K562 (cell line): ENCODE measurements around the gene COL15A1. TPM values are rescaled to one million over a fixed set of nuclear protein-coding genes. Genes with fewer than 3 reads are reported as not detected.

Source experiments
- ATAC-seq: fragments of 200-7000 bp; cut with Tn5 transposase; 3 replicates; pipeline ENCODE4 v1.9.1; 2020; ENCODE audit warnings: moderate library complexity
- BruUV-seq: library from RNA; stranded (reverse); fragments of 400-500 nt; replicated peaks from 2 replicates; lab custom pipeline; 2021; lab: Mats Ljungman, UMichigan
- CTCF ChIA-PET: fragments of 300-600 bp; formaldehyde crosslinking; extraction: SDS; loops from one replicate; lab custom pipeline; 2021; ENCODE audit warnings: low intra/inter-chr PET ratio; lab: Yijun Ruan, JAX
- POLR2A ChIA-PET: fragments of 300-600, 350-650 bp; sonication (Branson Sonifier 250); formaldehyde crosslinking; extraction: SDS; loops from one replicate; lab custom pipeline; 2021; ENCODE audit warnings: antibody characterized with exemption, inconsistent platforms; lab: Yijun Ruan, JAX
- DNase-seq, 4 experiments: peaks; one replicate each; pipeline versions ENCODE4 v3.0.0 to v3.0.0-alpha.2; 2011 to 2018; ENCODE audit warnings: low spot score in 3 of 4, mixed read lengths in 3 of 4; ENCODE audit errors: extremely low read depth in 1 of 4
- FAIRE-seq: peaks from 2 replicates; lab custom pipeline; 2011; peaks lifted over from hg19 to GRCh38; lab: Jason Lieb, UNC
- H2AFZ ChIP-seq: 2 replicates; pipeline ENCODE4 v1.6.0; 2011; ENCODE audit warnings: low read depth, low read length, control low read depth, inconsistent platforms
- H3K27ac ChIP-seq: fragments of 200-600 bp; 3 replicates; pipeline ENCODE4 v1.8.0; 2011; ENCODE audit warnings: low read depth, mild to moderate bottlenecking, control low read depth, inconsistent platforms, low read length, moderate library complexity, mixed read lengths; ENCODE audit errors: extremely low read depth
- H3K27me3 ChIP-seq, 2 experiments: fragments of 300-600 bp in 1 of 2; 2 replicates in 1 of 2; 3 replicates in 1 of 2; pipeline versions ENCODE4 v1.6.0 to v1.8.0; 2011; ENCODE audit warnings: inconsistent platforms in 2 of 2, low read length in 2 of 2, mild to moderate bottlenecking in 1 of 2, mixed read lengths in 1 of 2, moderate library complexity in 1 of 2; ENCODE audit not compliant: control insufficient read depth in 2 of 2, insufficient read depth in 2 of 2
- H3K36me3 ChIP-seq: fragments of 300-600 bp; 3 replicates; pipeline ENCODE4 v1.8.0; 2011; ENCODE audit warnings: mild to moderate bottlenecking, low read length, inconsistent platforms; ENCODE audit not compliant: control insufficient read depth, insufficient read depth
- H3K4me1 ChIP-seq, 2 experiments: fragments of 200-600 bp in 1 of 2; replicated peaks in 1 of 2; 2 replicates in 1 of 2; 3 replicates in 1 of 2; pipeline versions ENCODE4 v1.5.1 to v1.8.0; 2011; ENCODE audit warnings: inconsistent platforms in 2 of 2, low read length in 2 of 2, mild to moderate bottlenecking in 1 of 2, mixed read lengths in 1 of 2, moderate library complexity in 1 of 2; ENCODE audit not compliant: control insufficient read depth in 2 of 2, insufficient read depth in 2 of 2
- H3K4me2 ChIP-seq: 2 replicates; pipeline ENCODE4 v1.6.1; 2011; ENCODE audit warnings: low read length, control low read depth, inconsistent platforms, mixed read lengths; ENCODE audit not compliant: insufficient read depth
- H3K4me3 ChIP-seq: fragments of 200-600 bp; sonication (generic), shearing (Covaris generic); 2 replicates; pipeline ENCODE4 v1.5.1; 2016; ENCODE audit warnings: control low read depth, inconsistent platforms
- H3K79me2 ChIP-seq: fragments of 200-600 bp; 3 replicates; pipeline ENCODE4 v1.8.0; 2011; ENCODE audit warnings: low read length, inconsistent platforms; ENCODE audit not compliant: control insufficient read depth, insufficient read depth
- H3K9ac ChIP-seq, 2 experiments: 2 replicates each; pipeline versions ENCODE4 v1.6.0 to v1.6.1; 2011; ENCODE audit warnings: low read depth in 2 of 2, low read length in 2 of 2, control low read depth in 1 of 2, inconsistent platforms in 1 of 2, mild to moderate bottlenecking in 1 of 2, mixed read lengths in 1 of 2; ENCODE audit not compliant: insufficient read depth in 1 of 2
- H3K9me1 ChIP-seq: one replicate; pipeline ENCODE4 v1.6.0; 2011; ENCODE audit warnings: inconsistent platforms, mild to moderate bottlenecking, low read length, moderate library complexity; ENCODE audit not compliant: control insufficient read depth, insufficient read depth
- H3K9me3 ChIP-seq: replicated peaks from 2 replicates; pipeline ENCODE4 v1.5.1; 2011; ENCODE audit warnings: low read depth, low read length, inconsistent platforms; ENCODE audit not compliant: control insufficient read depth, insufficient read depth
- H4K20me1 ChIP-seq: replicated peaks from 2 replicates; pipeline ENCODE4 v1.6.1; 2011; ENCODE audit warnings: low read length, inconsistent platforms, mixed read lengths; ENCODE audit not compliant: control insufficient read depth, insufficient read depth
- EP400 ChIP-seq: fragments of 450-650 bp; IDR thresholded peaks from 2 replicates; pipeline ENCODE4 v1.6.1; 2017; ENCODE audit warnings: antibody characterized with exemption, mild to moderate bottlenecking, moderate library complexity
- ESRRB ChIP-seq: fragments of 250-450 bp; sonication (Bioruptor Pico); IDR thresholded peaks from 2 replicates; pipeline ENCODE4 v1.5.0; 2020; ENCODE audit warnings: mild to moderate bottlenecking, moderate library complexity, borderline replicate concordance
- FOXJ3 ChIP-seq: sonication (generic); formaldehyde crosslinking; IDR thresholded peaks from 2 replicates; pipeline ENCODE4 v1.4.0; 2020; ENCODE audit warnings: mild to moderate bottlenecking, missing genetic modification reagents
- GABPA ChIP-seq: fragments of 200-800 bp; sonication (Bioruptor generic); conservative IDR thresholded peaks from 2 replicates; pipeline ENCODE4 v1.6.1; 2016; ENCODE audit warnings: low read depth, missing genetic modification characterization, missing compliant biosample characterization
- HNRNPK ChIP-seq: fragments of 200-400 bp; formaldehyde crosslinking; IDR thresholded peaks from one replicate; pipeline ENCODE4 v1.6.1; 2018; ENCODE audit warnings: mild to moderate bottlenecking, low read depth, low read length; ENCODE audit not compliant: poor library complexity, severe bottlenecking
- MECOM ChIP-seq: fragments of 250-450 bp; sonication (Bioruptor Pico); IDR thresholded peaks from 2 replicates; pipeline ENCODE4 v1.8.0; 2022; ENCODE audit warnings: inconsistent platforms
- PHB2 ChIP-seq: fragments of 450-650 bp; IDR thresholded peaks from 2 replicates; pipeline ENCODE4 v1.6.1; 2017; ENCODE audit warnings: low read depth
- SIN3A ChIP-seq, 2 experiments: fragments of 150-350 bp in 1 of 2; IDR thresholded peaks; 2 replicates each; pipeline ENCODE4 v1.6.1; 2011 to 2016; ENCODE audit warnings: borderline replicate concordance in 2 of 2, low read depth in 2 of 2, low read length in 2 of 2, mild to moderate bottlenecking in 2 of 2, moderate library complexity in 2 of 2; ENCODE audit not compliant: control insufficient read depth in 1 of 2
- TOE1 ChIP-seq, 2 experiments: fragments of 450-650 bp in 1 of 2; sonication (generic) in 1 of 2; formaldehyde crosslinking in 1 of 2; IDR thresholded peaks; 2 replicates each; pipeline versions ENCODE4 v1.7.1 to v1.8.0; 2016 to 2022; ENCODE audit warnings: borderline replicate concordance in 2 of 2, mild to moderate bottlenecking in 2 of 2, antibody characterized with exemption in 1 of 2, inconsistent platforms in 1 of 2, low read depth in 1 of 2, missing genetic modification reagents in 1 of 2, moderate library complexity in 1 of 2
- ZBTB7A ChIP-seq: IDR thresholded peaks from 2 replicates; pipeline ENCODE4 v1.6.1; 2011; ENCODE audit warnings: low read depth, mild to moderate bottlenecking, low read length, moderate library complexity, borderline replicate concordance; ENCODE audit not compliant: control insufficient read depth
- ZNF766 ChIP-seq: fragments of 200-800 bp; sonication (Bioruptor generic); conservative IDR thresholded peaks from 2 replicates; pipeline ENCODE4 v1.6.1; 2016; ENCODE audit warnings: missing genetic modification characterization, missing compliant biosample characterization
- WGBS: fragments of 100-300 bp; shearing (Covaris generic); methylation state at CpG from one replicate; pipeline ENCODE4 v1.1.6; 2016; ENCODE audit warnings: low coverage, mixed read lengths; ENCODE audit not compliant: insufficient coverage; ENCODE audit errors: missing lambda C conversion rate; 5-methylcytosine and 5-hydroxymethylcytosine counted together
- in situ Hi-C: fragments of 300-500 bp; cut with MboI; formaldehyde crosslinking; loops from 4 replicates; pipeline ENCODE4 v1.15.0; 2018; ENCODE audit warnings: inconsistent platforms, mixed read lengths
- intact Hi-C: fragments of 100-400 bp; cut with micrococcal nuclease; formaldehyde crosslinking; loops from 2 replicates; pipeline ENCODE4 v1.14.2; 2022
- polyA plus RNA-seq, 8 experiments: library from polyadenylated mRNA; depleted of rRNA in 4 of 8; stranded (reverse) in 5 of 8; unstranded in 3 of 8; fragments of >200 nt; fragmentation: Nextera tagmentation in 2 of 8; fragmentation: Illumina TruSeq in 1 of 8; extraction: Ambion mirVana in 2 of 8; extraction: Trizol in 1 of 8; gene quantifications; 2 replicates each; pipeline versions ENCODE4 v1.2.1 to v1.2.3, GENCODE V29; 2011 to 2014; ENCODE audit warnings: inconsistent platforms in 1 of 8, missing spikeins in 1 of 8
- total RNA-seq, 7 experiments: library from RNA; depleted of rRNA in 6 of 7; stranded (reverse); fragments of >200 nt in 6 of 7; fragmentation: Illumina TruSeq in 2 of 7; extraction: Trizol in 2 of 7; gene quantifications; 2 replicates each; pipeline versions ENCODE4 v1.2.1 to v1.2.3, GENCODE V29; 2011 to 2021; ENCODE audit warnings: low replicate concordance in 1 of 7

COL15A1 gene
- total and polyA plus RNA-seq, 9 of the 15 experiments (the other 6 are each of a cell fraction or from before 2014, with no cell fraction given): 0.46 to 5.1 (median 2.6) TPM

DNA sequence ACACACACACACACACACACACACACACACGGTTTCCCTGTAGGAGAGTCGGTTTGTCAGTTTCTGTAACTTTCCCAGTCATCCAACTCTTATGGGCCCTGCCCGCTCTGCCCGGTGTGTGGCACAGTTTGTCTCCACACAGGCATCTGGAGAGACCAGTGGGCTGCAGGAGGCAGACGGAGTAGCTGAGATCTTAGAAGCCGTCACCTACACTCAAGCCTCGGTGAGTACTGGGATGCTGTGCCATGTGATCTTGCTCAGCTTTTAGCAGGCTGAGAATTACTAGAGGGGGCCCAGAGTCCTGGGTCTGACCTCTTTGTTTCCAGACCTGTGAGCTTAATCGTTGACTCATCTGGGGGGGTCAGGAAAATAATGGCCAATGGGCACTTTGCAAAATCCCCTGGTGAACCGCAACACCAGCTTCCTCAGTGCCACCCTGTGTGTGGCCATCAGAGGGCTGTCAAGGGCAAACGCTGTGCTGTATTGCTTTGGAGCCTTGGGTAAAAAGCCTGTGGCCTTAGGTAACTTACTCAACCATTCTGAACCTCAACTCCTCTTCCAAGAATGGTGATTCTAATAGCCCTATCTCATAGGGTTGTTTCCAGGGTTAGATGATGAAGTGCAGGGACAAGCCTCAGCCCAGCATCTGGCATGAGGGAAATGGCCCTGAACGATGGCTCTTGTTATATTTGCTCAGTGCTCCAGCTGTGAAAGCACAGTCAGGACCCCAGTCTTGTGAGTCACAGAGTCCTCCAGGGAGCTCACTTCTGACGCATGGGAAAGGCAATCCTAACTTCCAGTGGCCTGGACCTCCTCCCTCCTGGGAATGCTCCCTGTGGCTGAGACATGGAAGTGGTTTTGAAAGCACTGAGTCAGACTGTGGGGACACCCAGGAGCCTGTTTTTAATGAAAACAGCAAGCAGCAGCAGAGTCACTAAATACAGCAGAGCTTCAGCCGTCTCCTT, 45.6 kb downstream of the COL15A1 start (continued):
- no peak for TF ChIP-seq MECOM (CRISPR knock-in tag)
- TF ChIP-seq, all 486 proteins: peak for 0

DNA sequence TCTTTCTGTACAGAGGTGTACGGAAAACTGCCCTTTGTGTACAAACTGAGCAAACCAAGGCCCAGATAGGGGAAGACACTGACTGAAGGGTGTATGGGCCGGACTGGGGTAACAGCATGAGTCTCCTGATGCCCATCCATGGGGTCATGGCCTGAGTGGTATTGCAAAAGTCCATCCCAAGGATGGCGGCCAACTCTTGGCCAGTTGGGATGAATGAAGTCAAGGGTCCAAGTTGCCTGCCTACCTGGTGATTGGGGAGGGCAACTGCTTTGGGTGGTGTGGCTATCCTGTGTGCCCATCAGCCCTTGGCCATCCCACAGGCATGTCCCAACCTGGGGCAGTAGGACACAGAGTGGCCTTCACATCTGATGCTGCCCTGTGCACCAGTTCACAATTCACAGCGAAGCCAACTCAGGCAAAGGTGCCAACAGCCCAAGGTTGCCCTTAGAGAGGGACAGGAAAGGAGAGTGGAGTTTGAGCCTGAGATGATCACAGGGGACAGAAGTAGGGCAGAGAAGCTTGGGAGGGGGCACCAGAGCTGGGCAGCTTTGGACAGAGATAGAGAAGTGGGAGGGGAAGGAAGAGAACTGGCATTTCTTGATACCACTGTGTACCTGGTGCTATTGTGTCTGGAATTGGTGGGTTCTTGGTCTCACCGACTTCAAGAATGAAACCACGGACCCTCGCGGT, 46.6 kb downstream of the COL15A1 start:
- no peak for FAIRE-seq
- no peak overlapping the region for H3K4me3 ChIP-seq
- CTCF ChIA-PET: no interaction called here
- ATAC-seq: no peak
- no peak for TF ChIP-seq FOXJ3 (CRISPR knock-in tag)
- no peak for TF ChIP-seq GABPA (tag)
- no peak for TF ChIP-seq TOE1 (IDR thresholded peaks at IDR 0.05; ENCODE audit: borderline replicate concordance)
- no peak for TF ChIP-seq TOE1 (CRISPR knock-in tag; IDR thresholded peaks at IDR 0.05; ENCODE audit: borderline replicate concordance, low read depth)
- no peak for TF ChIP-seq HNRNPK
- TF ChIP-seq ZBTB7A: no peak
- TF ChIP-seq ZNF766 (CRISPR knock-in tag): no peak
- no peak for TF ChIP-seq ESRRB
- no peak for TF ChIP-seq EP400
- no peak for TF ChIP-seq SIN3A (IDR thresholded peaks at IDR 0.05; ENCODE audit: borderline replicate concordance in 2 of 2, control insufficient read depth in 1 of 2, low read depth in 2 of 2, low read length in 2 of 2)
- TF ChIP-seq PHB2: no peak
- TF ChIP-seq, all 486 proteins: peak for 0
- DNase-seq: no peak
- Histone ChIP-seq H3K9me1 (no peaks in the 10 kb centered on the region), H3K4me1 (peaks cover 0 to 10% of the 10 kb centered on the region in 2 experiments; a peak in 1 of 5 replicates), H3K27ac (no peak overlapping the region), H3K9me3 (no peaks in the 10 kb centered on the region; the same call in 1 of the 2 replicates), H3K4me2 (no peak overlapping the region), H3K36me3 (no peaks in the 10 kb centered on the region), H3K27me3 (0 out of 5 replicates have a peak, but pooled peaks cover 0 to 3% of the 10 kb centered on the region in 2 experiments), H3K9ac (no peak overlapping the region), H2AFZ (no peak overlapping the region), H3K79me2 (no peaks in the 10 kb centered on the region), H4K20me1 (no peaks in the 10 kb centered on the region)
- 44% methylated on average over 8 of the region's 8 CpGs for WGBS
- POLR2A ChIA-PET: interaction anchor here (0.7 kb wide), 1 partner anchor 140 kb away, joined by 3 read pairs; no protein-coding TSS in a partner anchor
- in situ Hi-C loops (no loop called here), intact Hi-C loops (no loop called here)
- BruUV-seq: no TSS peak
